Stimulated activated CD4-positive, alpha-beta T cell treated with anti-CD3 and anti-CD28 coated beads, TNF-alpha, amount 100 ng/mL, for 24 hours (primary cell): Measurements from ENCODE around the gene DSPP.

Experiments
- DNase-seq, 3 experiments: peaks; one replicate each; pipeline ENCODE4 v3.0.0-alpha.2; 2020; ENCODE audit warnings: low read depth in 3 of 3

DSPP gene

DNA sequence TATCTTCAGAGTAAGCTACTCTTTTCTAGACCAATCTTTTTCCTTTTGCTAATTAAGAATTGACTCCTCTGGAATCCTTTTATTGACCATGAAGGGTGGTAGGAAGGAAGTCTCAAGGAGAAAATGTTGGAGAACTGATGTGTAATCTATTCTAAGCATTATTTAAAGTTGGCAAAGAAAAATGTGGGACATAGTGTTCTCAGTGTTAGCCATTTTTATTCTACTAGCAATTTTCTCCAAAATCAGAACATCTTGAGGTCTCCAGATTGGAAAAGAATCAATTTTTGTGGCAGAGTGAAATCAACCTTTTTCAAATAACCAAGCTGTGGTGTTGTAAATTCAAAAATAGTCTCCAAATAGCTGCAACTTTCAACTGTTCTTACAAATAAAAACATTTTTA lies 23.3 kb downstream of the DSPP start:
- no peak for DNase-seq

GRCh38 chr4:87632469-87632868 lies 24.1 kb downstream of the DSPP start:
- DNase-seq, result no peak

GRCh38 chr4:87633243-87633642 lies 24.9 kb downstream of the DSPP start:
- DNase-seq, result no peak

DNA sequence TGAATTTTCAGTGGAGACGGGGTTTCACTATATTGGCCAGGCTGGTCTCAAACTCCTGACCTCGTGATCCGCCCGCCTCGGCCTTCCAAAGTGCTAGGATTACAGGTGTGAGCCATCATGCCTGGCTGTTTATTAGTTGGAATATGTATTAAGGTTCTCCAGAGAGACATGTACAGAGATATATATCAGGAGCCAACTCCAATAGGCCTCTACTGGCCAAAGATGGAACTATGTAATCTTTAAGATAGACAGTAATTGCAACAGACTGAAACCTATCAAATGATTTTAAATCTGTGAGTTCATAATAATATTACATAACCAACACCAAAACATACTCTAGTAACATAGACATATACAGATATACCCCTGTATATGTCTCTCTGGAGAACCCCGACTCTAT lies 36.0 kb downstream of the DSPP start:
- no peak for DNase-seq

DNA sequence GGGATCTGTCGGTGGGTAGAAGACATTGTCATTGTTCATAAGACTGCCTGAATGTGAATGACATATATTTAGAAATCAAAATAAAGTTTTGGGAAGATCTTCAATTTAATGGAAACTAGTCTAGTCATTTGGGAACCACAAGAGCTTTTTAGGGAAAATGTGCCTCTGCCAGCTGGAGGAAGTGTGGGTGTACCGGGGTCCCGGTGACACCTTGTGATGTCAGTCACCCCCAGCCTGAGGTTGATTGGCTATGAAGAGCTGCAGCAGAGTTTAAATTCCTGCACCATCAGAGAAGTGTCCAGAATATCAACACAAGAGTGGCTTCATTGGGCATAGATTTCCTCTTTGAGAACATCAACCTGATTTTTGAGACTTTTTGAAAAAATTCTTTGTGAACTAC lies 41.7 kb downstream of the DSPP start, which contains the start of gene DMP1:
DMP1 (plus strand) TSS at position 301 of the 400 bp plus-strand sequence. CDS start 6,213 bp downstream, outside the sequence.
- DNase-seq, result no peak

GRCh38 chr4:87650938-87651337 lies 42.6 kb downstream of the DSPP start:
- DNase-seq, result no peak

GRCh38 chr4:87651941-87652340 lies 43.6 kb downstream of the DSPP start:
- DNase-seq, result no peak

- DNase-seq, result no peak
Observed at GRCh38 chr4:87654487-87655044, 46.2 kb downstream of the DSPP start.

DNA sequence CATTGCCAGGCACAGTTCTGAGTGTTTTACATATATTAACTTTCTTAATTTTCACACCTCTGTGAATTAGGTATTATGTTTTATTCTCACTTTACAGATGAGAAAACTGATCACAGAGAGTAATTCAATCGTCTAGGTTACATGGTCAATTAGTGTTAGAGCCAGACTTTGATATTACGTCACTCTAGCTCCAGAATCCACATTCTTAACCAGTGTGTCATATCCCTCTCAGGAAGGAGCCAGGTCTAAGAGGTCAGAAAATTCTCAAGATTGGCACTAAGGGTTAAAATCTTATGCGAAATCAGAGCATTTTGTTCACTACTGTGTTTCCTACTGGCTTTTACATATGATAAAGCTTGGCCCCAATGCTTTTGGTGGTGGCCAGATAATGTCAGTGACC lies 49.2 kb downstream of the DSPP start:
- DNase-seq, result no peak

GRCh38 chr4:87659247-87659931 lies 51.1 kb downstream of the DSPP start:
- DNase-seq, result no peak

- no peak for DNase-seq
Observed at GRCh38 chr4:87662871-87663270, 54.5 kb downstream of the DSPP start.
